Stimulated activated CD4-positive, alpha-beta T cell treated with anti-CD3 and anti-CD28 coated beads, Interleukin-15, amount 100 ng/mL, for 48 hours (primary cell): ENCODE measurements around the gene NT5E.
A peak's percentile ranks its signal among the peaks of the same experiment; 100 is the strongest.

ENCODE experiments used
- DNase-seq, 2 donors: peaks; one replicate each; pipeline ENCODE4 v3.0.0-alpha.2; 2020; ENCODE audit warnings: low read depth in 2 of 2

The NT5E gene

GRCh38 chr6:85421972-85422371 lies 27.9 kb upstream of the NT5E start:
- no peak for DNase-seq

DNA sequence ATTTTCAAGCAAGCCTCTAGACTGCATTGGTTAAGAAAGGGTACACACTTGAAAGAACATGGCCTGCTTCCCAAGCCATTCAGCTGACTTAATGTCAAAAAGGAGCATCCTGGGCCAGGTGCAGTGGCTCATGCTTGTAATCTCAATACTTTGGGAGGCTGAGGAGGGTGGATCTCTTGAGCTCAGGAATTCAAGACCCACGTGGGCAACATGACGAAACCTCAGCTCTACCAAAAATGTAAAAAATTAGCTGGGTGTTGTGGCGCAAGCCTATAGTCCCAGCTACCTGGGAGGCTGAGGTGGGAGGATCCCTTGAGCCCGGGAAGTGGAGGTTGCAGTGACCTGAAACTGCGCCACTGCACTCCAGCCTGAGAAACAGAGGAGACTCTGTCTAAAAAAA lies 26.9 kb upstream of the NT5E start:
- DNase-seq, result no peak

GRCh38 chr6:85424981-85425380 lies 24.9 kb upstream of the NT5E start:
- no peak for DNase-seq

GRCh38 chr6:85425997-85426396 lies 23.9 kb upstream of the NT5E start:
- no peak for DNase-seq

DNA sequence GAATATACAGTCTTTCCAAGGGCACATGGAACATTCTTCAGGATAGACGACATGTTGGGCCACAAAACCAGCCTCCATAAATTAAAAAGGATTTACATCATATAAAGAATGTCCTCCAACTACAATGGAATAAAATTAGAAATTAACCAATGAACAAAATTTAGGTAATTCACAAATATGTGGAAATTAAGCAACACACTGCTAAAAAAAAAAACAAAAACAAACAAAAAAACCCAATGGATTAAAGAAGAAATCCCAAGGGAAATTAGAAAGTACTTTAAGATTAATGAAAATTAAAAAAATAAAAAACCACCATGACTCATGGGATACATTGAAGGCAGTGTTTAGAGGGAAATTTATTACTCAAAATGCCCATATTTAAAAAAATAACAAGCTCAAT lies 21.4 kb upstream of the NT5E start:
- DNase-seq, result no peak

- DNase-seq, result no peak
These were observed 20.5 kb upstream of the NT5E start for GRCh38 chr6:85429346-85429745.

DNA sequence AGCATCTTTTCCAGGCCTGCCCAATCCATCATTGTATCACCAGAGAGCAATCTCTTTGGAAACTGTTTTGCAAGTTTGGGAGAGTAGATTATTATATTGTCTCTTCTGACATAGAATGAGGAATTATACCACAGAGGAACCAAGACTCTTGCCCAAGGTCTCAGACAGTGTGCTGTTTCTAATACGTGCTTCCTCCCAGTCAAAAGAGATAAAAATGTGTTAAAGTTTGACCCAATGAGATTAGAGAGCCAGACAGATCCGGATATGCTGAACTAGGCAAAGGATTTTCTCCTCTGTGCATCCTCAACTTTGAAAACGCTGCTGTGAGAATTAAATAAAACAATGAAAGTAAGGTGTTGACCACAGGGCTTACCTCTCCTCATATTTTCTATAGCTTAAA lies 18.6 kb upstream of the NT5E start:
- DNase-seq, result no peak

GRCh38 chr6:85432554-85432953 lies 17.3 kb upstream of the NT5E start:
- no peak for DNase-seq

DNA sequence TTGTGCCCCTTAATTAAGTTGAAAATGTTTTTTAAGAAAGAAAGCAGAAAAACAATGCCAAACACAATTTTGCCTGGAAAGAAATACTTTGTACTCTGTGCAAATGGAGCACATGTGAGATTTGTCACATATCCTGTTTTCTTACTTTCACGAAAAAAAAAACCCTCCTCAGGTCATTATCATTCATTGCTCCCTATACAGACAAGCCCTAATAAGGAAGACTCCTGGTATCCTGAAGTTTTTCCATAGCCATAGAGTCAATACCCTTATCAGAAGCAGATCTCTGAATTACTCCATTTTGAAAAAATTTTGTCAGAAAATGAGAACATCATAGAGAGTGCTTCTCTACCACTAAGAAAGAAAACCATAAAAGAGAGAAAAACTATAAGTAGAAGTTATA lies 14.0 kb upstream of the NT5E start:
- no peak for DNase-seq

DNA sequence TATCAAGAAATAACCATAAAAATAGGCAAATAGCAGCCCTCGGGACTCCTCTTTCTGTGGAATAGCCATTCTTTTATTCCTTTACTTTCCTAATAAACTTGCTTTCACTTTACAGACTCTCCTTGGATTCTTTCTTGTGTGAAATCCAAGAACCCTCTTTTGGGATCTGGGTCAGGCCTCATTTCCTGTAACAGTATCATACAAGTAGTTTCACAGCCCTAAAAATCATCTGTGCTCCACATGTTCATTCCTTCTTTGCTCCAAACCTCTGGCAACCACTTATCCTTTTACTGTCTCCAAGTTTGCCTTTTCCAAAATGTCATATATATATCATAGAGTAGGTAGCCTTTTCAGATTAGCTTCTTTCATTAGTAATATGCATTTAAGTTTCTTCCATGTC lies 13.5 kb upstream of the NT5E start:
- no peak for DNase-seq

- DNase-seq, result no peak
These were observed 12.9 kb upstream of the NT5E start for GRCh38 chr6:85436939-85437495.

- DNase-seq, result no peak
These were observed 6.3 kb upstream of the NT5E start for GRCh38 chr6:85443349-85444117.

GRCh38 chr6:85449388-85449817 lies 480 bp upstream of the NT5E start:
- DNase-seq, result peak in 1 of 2 donors; percentile 30

DNA sequence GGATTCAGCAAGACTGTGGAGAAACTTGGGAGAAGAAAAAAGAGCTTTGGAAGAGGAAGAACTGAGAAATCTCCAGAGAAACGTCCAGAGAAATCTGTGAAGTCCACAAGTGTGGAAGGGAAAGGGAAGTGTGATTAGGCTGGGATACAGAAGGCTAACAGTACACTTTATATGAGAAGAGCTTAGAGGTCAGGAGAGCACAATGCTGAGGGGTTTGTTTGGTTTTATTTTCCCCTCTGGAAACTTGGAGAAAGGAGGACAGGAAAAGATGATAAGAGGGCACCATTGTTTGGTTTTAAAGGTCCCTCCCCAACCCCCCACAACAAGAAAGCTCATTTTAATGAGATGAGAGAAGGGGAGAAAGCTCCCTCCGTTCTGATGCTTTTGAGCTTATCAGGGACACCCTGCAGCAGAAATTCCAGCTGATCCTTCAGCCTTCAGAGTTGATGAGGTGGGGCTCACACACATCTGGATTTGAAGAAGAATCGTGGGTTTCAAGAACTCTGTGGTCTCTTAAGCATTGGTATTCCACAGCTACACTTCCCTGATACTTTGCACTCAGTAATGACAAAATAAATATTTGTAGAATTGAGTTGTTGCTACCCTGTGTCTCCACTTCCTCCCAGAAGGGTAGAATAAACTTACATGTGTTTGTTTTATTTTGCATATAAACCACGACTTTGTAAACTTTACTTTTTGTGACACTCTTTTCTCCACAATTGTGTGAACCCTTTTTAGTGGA lies 1.9 kb downstream of the NT5E start:
- DNase-seq, result no peak

DNA sequence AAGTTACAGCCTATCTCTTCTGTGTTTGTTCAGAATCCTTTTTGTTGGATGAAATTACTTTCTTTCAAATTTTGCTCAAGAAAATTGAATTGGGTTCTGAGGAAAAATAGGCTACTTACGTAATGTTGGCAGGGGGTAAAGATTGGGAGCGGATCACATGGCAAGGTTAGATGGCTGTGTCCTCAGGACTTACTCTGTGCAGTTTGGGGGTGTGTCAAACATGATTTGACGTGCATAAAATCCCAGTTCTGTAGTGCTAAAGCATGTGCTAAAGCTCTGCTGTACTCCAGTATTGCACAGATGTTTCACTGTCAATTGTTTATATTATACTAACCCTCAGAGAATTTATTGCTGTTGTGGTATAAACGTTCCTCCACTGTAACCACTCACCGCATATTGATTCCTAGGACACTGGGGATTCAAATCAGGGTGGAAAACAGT lies 2.6 kb downstream of the NT5E start:
- DNase-seq, result no peak

DNA sequence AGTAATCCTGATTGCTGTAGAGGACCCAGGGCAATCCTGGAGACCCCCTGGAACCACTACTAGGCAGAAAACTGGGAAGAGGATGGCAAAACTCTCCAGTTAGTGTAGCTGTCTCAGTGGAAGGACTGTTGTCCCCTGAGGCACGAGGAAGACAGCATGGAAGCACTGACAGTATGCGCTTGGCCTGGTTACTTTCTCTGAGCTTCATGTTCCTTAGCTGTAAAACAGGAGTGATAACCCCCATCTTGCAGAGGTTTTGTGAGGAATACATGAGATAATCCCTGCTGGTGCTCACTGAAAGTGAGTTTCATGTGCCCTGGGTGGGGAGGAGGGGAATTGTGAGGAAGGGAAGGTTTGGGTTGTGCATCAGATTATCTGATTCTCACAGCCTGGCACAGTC lies 3.2 kb downstream of the NT5E start:
- no peak for DNase-seq

- no peak for DNase-seq
These were observed 3.6 kb downstream of the NT5E start for GRCh38 chr6:85453490-85453889.

- no peak for DNase-seq
These were observed 5.7 kb downstream of the NT5E start for GRCh38 chr6:85455471-85456026.

DNA sequence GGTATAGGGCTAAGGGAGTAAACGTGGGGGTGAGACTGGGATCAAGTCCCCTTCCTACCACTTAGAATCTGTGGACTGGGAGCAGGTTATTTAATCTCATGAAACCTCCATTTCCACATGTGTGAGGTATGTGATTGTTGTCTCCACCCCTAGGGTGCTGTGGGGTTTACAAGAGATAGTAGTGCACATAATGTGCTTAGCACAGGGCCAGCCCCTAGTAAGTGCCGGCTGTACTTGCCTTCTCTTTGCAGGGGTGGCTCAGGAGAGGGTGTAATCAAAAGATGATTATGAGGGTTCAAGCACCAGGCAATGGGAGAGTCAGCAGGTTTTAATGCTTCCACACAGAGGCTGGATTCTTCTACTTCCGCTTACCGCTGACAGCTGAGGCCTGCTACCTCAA lies 6.9 kb downstream of the NT5E start:
- DNase-seq, result no peak

DNA sequence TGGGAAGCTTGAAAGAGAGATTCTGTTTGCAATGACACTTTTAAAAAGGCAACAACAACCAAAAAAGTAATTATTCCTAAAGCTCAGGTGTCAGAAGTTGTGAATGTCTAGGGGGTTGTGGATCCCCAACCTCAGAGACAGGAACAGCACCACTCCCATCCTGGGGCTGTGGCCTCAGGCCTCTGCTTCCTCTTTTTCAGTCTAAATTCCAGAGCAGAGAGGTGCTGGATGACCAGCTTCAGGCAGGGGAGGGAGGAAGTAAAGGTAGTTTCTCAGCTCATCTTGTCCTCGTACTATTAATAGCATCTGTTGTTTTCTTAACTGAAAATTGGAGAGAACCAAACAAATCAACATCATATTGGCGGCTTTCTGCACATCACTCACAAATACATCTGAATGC lies 8.3 kb downstream of the NT5E start:
- no peak for DNase-seq

DNA sequence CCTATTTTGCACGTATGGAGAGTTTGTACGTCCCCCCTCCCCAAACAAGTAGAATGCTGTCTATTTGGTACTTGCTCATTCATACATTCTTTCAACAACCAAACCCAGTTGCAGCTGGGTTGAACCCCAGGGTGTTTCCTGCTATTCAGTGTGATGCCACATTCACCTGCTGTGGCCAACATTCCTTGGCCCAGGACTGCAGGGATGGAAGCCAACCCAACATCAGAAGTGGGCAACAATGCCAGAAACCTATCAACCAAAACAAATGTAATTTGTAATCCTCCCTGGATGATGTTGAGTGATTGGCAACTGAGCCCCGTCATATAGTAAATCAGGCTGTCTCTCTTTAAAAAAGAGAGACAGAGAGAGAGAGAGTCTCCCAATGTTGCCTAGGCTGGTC lies 8.9 kb downstream of the NT5E start:
- no peak for DNase-seq

GRCh38 chr6:85459224-85459901 lies 9.5 kb downstream of the NT5E start:
- no peak for DNase-seq
